Measurements from ENCODE around the gene MEX3D. TPM values are rescaled to one million over a fixed set of nuclear protein-coding genes. Genes with fewer than 3 reads are reported as not detected.

MEX3D gene
- total RNA-seq, 1 donor from 2014 or later = 50.3 TPM

GRCh38 chr19:1505012-1505411 is 63.1 kb downstream of the MEX3D start:
- no peak for DNase-seq (ENCODE audit: low spot score)

Other genes with a start within 250 kb of the MEX3D start
- gene NDUFS7, start 184.4 kb downstream of the MEX3D start, total RNA-seq (ENCODE audit: insufficient read depth, low replicate concordance) = 29.1 TPM
- 13.7 TPM for gene GAMT, start 166.8 kb downstream of the MEX3D start, total RNA-seq (ENCODE audit: insufficient read depth, low replicate concordance)
- 30.8 TPM for gene DAZAP1, start 160.7 kb downstream of the MEX3D start, total RNA-seq (ENCODE audit: insufficient read depth, low replicate concordance)
- 212 TPM for gene RPS15, start 129.9 kb downstream of the MEX3D start, total RNA-seq (ENCODE audit: insufficient read depth, low replicate concordance)
- 0.72 TPM for gene APC2, start 118.2 kb downstream of the MEX3D start, total RNA-seq (ENCODE audit: insufficient read depth, low replicate concordance)
- gene C19orf25, start 89.1 kb downstream of the MEX3D start, total RNA-seq (ENCODE audit: insufficient read depth, low replicate concordance) = 22.9 TPM
- gene PCSK4, start 78.0 kb downstream of the MEX3D start, total RNA-seq (ENCODE audit: insufficient read depth, low replicate concordance) = 1.9 TPM
- gene REEP6, start 77.1 kb downstream of the MEX3D start, total RNA-seq (ENCODE audit: insufficient read depth, low replicate concordance) = 1.4 TPM
- gene ADAMTSL5, start 55.3 kb downstream of the MEX3D start, total RNA-seq (ENCODE audit: insufficient read depth, low replicate concordance) = 5.1 TPM
- not detected for gene PLK5, start 44.2 kb downstream of the MEX3D start, total RNA-seq (ENCODE audit: insufficient read depth, low replicate concordance)
- 76.1 TPM for gene MBD3, start 24.5 kb upstream of the MEX3D start, total RNA-seq (ENCODE audit: insufficient read depth, low replicate concordance)
- gene UQCR11, start 37.1 kb upstream of the MEX3D start, total RNA-seq (ENCODE audit: insufficient read depth, low replicate concordance) = 86.2 TPM
- 18.5 TPM for gene TCF3, start 84.3 kb upstream of the MEX3D start, total RNA-seq (ENCODE audit: insufficient read depth, low replicate concordance)
- 0.48 TPM for gene ONECUT3, start 185.2 kb upstream of the MEX3D start, total RNA-seq (ENCODE audit: insufficient read depth, low replicate concordance)
- 1.9 TPM for gene ATP8B3, start 244.0 kb upstream of the MEX3D start, total RNA-seq (ENCODE audit: insufficient read depth, low replicate concordance)